GM15510 (cell line): ENCODE measurements around the gene ZBTB9.

Experiments
- POLR2A ChIP-seq: IDR thresholded peaks from 3 replicates; pipeline ENCODE4 v1.6.1; 2011; ENCODE audit warnings: borderline replicate concordance; ENCODE audit not compliant: insufficient read length; ENCODE audit errors: extremely low read depth

ZBTB9 gene

DNA sequence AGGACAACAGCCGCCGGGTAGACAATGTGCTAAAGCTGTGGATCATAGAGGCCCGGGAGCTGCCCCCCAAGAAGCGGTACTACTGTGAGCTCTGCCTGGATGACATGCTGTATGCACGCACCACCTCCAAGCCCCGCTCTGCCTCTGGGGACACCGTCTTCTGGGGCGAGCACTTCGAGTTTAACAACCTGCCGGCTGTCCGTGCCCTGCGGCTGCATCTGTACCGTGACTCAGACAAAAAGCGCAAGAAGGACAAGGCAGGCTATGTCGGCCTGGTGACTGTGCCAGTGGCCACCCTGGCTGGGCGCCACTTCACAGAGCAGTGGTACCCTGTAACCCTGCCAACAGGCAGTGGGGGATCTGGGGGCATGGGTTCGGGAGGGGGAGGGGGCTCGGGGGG lies 16.7 kb upstream of the ZBTB9 start:
- TF ChIP-seq POLR2A: no peak

DNA sequence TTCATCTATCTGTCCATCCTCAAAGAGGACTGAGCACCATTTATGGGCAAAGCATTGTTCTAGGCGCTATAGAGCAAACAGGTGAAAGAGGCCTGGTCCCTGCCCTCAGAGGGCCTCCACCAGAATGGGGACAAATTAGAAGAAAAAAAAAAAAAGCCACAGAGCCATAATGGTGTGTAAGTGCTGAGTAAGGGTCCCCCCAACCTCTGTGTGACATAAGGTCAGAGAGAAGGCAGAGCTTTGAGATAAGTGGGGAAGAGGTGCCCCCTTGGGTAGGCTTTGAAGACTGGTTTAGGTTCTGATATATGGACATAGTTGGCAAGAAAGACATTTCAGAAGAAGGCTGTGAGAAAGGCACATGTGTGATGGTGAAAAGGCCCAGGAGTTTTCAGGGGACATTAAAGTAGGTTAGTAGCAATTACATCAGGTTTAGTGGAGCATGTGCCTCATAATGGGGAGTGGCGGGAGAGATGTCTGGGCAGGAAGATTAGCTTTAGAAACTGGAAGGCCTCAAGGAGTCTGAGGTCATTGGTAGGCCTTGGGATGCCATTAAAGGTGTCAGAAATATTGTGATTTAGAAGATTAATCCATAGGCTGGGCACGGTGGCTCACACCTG lies 15.3 kb upstream of the ZBTB9 start:
- TF ChIP-seq POLR2A: no peak

DNA sequence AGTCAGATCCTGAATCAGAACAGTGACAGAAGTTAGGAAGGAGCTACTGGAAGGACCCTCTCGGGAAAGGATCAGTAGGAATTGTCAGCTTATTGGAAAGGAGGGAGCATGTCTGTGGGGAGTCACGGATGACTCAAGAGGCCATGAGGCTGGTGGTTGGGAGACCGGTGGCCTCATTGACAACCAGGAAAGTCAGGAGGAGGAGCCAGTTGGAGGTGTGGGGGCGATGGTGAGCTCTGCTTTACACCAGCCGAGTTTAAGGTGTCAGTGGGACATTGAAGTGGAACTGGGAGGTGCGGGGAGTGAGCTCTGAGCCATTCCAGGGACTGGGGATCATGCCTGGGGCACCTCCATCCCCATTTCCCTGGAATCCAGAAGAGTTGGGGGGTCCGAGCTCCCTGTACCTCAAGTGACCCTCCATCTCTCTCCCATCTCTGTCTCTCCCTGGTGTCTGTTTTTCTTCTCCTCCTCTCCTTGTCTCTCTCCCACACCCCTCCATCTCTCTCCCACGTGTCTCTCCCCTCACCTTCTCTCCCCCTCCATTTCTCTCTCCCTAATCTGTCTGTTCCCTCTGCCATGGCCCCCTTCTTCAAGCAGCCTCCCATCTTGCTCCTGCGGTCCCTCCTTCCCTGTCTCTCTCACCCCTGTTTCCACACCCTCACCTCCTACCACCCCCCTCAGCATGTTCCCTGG lies 14.3 kb upstream of the ZBTB9 start:
- TF ChIP-seq POLR2A: no peak

- no peak for TF ChIP-seq POLR2A
Measured at GRCh38 chr6:33440649-33441309, 13.6 kb upstream of the ZBTB9 start.

GRCh38 chr6:33441457-33441856 lies 12.9 kb upstream of the ZBTB9 start:
- TF ChIP-seq POLR2A: no peak

DNA sequence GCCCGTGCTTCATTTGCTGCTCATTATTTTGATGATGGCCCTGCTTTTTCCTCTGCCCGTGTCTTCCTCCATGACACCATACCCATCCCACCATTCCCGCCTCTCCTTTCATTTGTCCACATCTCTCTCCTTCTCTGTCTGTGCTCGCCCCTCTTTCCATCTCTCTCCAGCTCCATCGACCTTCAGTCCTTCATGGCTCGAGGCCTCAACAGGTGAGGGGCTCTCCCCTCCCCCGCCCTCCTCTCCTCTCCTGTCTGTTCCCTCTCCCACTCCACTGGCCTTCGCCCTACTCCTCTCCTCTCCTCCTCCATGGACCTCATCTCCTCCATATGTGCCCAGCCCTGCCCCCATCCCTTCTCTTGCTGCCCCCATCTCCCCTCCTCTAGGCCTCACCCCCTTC lies 12.1 kb upstream of the ZBTB9 start:
- TF ChIP-seq POLR2A: no peak

DNA sequence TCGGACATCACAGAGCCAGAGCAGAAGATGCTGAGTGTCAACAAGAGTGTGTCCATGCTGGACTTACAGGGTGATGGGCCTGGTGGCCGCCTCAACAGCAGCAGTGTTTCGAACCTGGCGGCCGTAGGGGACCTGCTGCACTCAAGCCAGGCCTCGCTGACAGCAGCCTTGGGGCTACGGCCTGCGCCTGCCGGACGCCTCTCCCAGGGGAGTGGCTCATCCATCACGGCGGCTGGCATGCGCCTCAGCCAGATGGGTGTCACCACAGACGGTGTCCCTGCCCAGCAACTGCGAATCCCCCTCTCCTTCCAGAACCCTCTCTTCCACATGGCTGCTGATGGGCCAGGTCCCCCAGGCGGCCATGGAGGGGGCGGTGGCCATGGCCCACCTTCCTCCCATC lies 11.4 kb upstream of the ZBTB9 start:
- TF ChIP-seq POLR2A: no peak

- no peak for TF ChIP-seq POLR2A
Measured at GRCh38 chr6:33443619-33444504, 10.5 kb upstream of the ZBTB9 start.

DNA sequence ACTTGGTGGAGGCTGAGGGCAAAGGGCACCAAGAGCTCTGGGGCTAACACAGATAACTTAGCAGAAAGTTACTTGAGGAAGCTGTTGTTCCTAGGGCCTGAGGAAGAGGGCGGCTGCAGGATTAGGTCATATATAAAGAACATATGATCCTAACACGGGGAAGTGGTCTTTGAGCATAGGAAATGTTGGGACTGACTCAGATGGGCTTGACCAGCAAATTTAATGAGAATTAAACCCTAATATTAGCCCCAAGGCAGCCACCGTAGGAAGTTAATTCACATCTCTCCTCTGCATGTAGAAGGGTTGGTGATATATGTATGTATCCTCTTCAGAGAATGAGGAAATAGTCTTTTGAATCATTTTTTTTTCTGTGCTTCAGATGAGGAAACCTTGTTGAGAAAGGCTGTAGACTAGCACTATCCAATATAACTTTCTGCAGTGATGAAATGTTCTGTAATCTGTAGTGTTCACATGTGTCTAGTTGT lies 9.2 kb upstream of the ZBTB9 start:
- no peak for TF ChIP-seq POLR2A

DNA sequence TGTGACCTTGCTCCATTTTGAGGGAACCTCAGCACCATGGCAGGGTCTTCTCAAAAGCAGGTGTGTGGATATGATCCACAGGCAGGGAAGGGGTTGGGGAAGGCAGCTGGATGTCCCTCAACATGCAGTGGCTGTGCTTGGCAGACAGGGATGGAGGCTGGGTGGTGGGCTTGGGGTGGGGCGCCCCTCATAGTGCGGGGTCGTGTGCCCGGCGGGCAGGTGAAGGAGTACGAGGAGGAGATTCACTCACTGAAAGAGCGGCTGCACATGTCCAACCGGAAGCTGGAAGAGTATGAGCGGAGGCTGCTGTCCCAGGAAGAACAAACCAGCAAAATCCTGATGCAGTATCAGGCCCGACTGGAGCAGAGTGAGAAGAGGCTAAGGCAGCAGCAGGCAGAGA lies 8.0 kb upstream of the ZBTB9 start:
- TF ChIP-seq POLR2A: no peak

DNA sequence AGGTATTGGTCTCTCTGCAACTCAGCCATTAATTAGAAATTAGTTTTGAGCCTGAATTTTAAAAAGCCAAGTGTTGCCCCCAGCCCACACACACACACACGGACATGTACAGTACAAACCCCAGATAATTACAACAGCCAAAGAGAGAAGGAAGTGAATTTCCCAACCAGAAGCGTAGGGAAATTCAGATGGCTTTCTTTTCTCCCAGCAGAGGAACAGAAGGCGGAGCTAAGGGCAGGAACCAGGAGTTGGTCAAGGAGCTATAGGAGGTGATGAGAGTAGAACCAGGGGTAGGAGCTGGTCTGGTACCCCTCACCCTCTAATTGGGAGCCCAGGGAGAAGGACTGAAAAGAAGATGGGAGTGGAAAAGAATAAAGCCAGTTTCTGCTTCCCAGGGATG lies 3.9 kb upstream of the ZBTB9 start:
- no peak for TF ChIP-seq POLR2A

- TF ChIP-seq POLR2A: no peak
Measured at GRCh38 chr6:33451606-33452005, 2.8 kb upstream of the ZBTB9 start.

DNA sequence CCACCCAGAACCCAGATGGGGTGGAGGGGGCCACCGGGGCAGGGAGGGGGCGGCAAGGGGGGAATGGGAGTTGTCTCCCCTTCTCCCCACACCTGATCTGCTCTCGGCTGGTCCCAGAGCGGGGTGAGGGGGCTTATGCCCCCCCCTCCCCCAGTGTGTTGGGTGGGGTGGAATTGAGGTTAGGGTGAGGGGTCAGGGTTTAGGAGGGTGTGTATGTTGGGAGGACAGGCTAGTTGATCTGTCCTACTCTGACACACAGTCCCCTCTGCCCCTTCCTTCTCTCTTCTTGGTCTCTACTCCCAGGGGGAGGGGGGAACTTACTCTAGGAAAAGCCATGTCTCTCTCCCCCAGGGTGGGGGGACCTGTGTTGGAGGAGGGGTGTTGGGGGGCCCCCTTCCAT lies 1.9 kb upstream of the ZBTB9 start:
- TF ChIP-seq POLR2A: no peak

DNA sequence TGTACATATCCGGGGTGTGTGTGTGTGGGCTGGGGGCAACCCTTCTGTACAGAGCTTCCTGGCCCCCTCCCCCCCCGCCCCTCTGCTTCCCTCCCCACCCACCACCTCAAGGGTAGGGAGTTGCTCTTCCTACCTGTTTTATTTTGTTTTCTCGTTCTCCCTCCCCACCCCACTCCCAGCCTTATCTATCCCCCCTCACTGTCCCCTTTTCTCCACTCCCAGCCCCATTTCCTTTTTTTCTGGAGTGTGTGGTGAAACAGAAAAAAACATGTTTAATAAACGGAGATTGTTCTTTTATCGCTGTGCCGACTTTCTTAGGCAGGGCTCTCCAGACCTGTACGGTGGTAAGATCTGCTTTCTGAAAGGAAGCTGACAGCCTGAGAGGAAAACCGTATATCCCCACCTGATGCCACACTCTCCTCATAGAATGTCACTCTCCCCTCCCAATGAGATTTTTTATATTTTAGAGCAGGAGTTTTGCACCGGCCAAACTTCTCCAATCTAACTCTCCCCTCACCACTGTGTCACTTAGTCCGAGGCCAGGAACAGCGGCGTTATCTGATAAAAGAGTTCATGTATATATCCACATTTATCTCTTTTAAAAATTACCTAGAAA lies 875 bp upstream of the ZBTB9 start:
- no peak for TF ChIP-seq POLR2A
